SK-N-SH (cell line): ENCODE measurements around the gene FXYD5.

Experiments used
- EP300 ChIP-seq, 2 experiments: IDR thresholded peaks; 2 replicates each; pipeline versions ENCODE4 v1.4.0 to v1.6.1; 2012; ENCODE audit warnings: borderline replicate concordance in 1 of 2, low read depth in 1 of 2, low read length in 1 of 2
- EZH2phosphoT487 ChIP-seq: fragments of 200-600 bp; sonication (generic); IDR thresholded peaks from 2 replicates; pipeline ENCODE4 v1.6.1; 2017; ENCODE audit warnings: low read depth, mixed run types, mild to moderate bottlenecking, antibody characterized with exemption, moderate library complexity, borderline replicate concordance
- FOXJ3 ChIP-seq: sonication (generic); formaldehyde crosslinking; IDR thresholded peaks from 2 replicates; pipeline ENCODE4 v1.5.1; 2020; ENCODE audit warnings: mild to moderate bottlenecking, missing genetic modification reagents
- MXI1 ChIP-seq: IDR thresholded peaks from 2 replicates; pipeline ENCODE4 v1.6.1; 2012; ENCODE audit warnings: mild to moderate bottlenecking, low read depth, low read length, improper control_type of control experiment
- POLR2AphosphoS5 ChIP-seq: IDR thresholded peaks from 2 replicates; pipeline ENCODE4 v1.6.1; 2012; ENCODE audit warnings: low read depth, low read length
- RXRA ChIP-seq: IDR thresholded peaks from 2 replicates; pipeline ENCODE4 v1.4.0; 2012; ENCODE audit warnings: low read depth, mild to moderate bottlenecking, borderline replicate concordance
- SMC3 ChIP-seq: IDR thresholded peaks from 2 replicates; pipeline ENCODE4 v1.6.1; 2012; ENCODE audit warnings: low read depth, low read length, improper control_type of control experiment
- TF ChIP-seq, protein P1 (sequence below): fragments of 200-600 bp; sonication (generic); IDR thresholded peaks from 2 replicates; pipeline ENCODE4 v1.6.1; 2017; ENCODE audit warnings: antibody characterized with exemption, mild to moderate bottlenecking, moderate library complexity
- TF ChIP-seq, protein P2 (sequence below): IDR thresholded peaks from 2 replicates; pipeline ENCODE4 v1.4.0; 2012; ENCODE audit warnings: low read depth, borderline replicate concordance

DNA sequence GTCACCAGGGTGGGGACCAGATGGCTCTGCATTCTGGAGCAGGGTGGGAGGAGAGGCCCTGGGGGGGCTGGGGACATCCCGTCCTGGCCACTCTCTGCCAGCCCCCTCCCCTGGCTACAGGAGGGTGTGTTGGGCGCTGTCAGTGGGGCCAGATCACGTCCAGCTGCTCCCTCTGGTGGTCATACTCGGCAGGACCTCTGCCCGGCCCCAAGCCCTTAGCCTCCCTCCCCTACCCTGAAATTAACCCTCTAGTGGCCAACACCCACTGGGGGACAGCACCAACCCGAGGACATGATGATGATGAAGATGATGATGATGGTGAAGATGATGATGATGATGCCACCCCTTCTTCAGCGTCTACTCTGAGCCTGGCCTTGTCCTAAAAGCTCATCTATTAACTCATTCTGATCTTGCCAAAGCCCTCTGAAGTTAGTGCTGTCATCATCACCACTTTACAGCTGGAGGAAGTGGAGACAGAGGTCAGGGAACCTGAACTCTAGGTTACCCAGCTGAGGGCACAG is 19.1 kb upstream of the FXYD5 start:
- TF ChIP-seq, protein P1, sequence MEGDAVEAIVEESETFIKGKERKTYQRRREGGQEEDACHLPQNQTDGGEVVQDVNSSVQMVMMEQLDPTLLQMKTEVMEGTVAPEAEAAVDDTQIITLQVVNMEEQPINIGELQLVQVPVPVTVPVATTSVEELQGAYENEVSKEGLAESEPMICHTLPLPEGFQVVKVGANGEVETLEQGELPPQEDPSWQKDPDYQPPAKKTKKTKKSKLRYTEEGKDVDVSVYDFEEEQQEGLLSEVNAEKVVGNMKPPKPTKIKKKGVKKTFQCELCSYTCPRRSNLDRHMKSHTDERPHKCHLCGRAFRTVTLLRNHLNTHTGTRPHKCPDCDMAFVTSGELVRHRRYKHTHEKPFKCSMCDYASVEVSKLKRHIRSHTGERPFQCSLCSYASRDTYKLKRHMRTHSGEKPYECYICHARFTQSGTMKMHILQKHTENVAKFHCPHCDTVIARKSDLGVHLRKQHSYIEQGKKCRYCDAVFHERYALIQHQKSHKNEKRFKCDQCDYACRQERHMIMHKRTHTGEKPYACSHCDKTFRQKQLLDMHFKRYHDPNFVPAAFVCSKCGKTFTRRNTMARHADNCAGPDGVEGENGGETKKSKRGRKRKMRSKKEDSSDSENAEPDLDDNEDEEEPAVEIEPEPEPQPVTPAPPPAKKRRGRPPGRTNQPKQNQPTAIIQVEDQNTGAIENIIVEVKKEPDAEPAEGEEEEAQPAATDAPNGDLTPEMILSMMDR: peak; percentile 88
- no peak for TF ChIP-seq RXRA
- TF ChIP-seq SMC3: peak; percentile 90
- no peak for TF ChIP-seq MXI1
- TF ChIP-seq EP300 (IDR thresholded peaks at IDR 0.05; ENCODE audit: borderline replicate concordance in 1 of 2, low read depth in 1 of 2, low read length in 1 of 2): 0 out of 4 replicates have a peak, but pooled peaks of 1 of the 2 experiments have one; percentile 14
- TF ChIP-seq FOXJ3 (CRISPR knock-in tag): no peak
- TF ChIP-seq POLR2AphosphoS5: no peak
- TF ChIP-seq, protein P2, sequence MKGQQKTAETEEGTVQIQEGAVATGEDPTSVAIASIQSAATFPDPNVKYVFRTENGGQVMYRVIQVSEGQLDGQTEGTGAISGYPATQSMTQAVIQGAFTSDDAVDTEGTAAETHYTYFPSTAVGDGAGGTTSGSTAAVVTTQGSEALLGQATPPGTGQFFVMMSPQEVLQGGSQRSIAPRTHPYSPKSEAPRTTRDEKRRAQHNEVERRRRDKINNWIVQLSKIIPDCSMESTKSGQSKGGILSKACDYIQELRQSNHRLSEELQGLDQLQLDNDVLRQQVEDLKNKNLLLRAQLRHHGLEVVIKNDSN: no peak
- TF ChIP-seq EZH2phosphoT487: no peak
